HepG2 (cell line): ENCODE measurements around the gene CHCHD5. TPM values are rescaled to one million over a fixed set of nuclear protein-coding genes. Genes with fewer than 3 reads are reported as not detected.

Experiments used
- ADNP ChIP-seq: sonication (generic); formaldehyde crosslinking; IDR thresholded peaks from 2 replicates; pipeline ENCODE4 v1.4.0; 2020; ENCODE audit warnings: missing genetic modification reagents
- CAMTA2 ChIP-seq: sonication (generic); formaldehyde crosslinking; IDR thresholded peaks from 2 replicates; pipeline ENCODE4 v1.4.0; 2020; ENCODE audit warnings: mild to moderate bottlenecking, missing genetic modification reagents, borderline replicate concordance
- CBX2 ChIP-seq, 2 experiments: fragments of 200-600 bp in 1 of 2; sonication (generic); formaldehyde crosslinking in 1 of 2; IDR thresholded peaks; 2 replicates each; pipeline versions ENCODE4 v1.7.0 to v1.8.1; 2018 to 2022; ENCODE audit warnings: low read depth in 2 of 2, low read length in 1 of 2, mild to moderate bottlenecking in 1 of 2, missing genetic modification reagents in 1 of 2
- CCDC6 ChIP-seq: sonication (generic); formaldehyde crosslinking; IDR thresholded peaks from 2 replicates; pipeline ENCODE4 v1.8.1; 2022; ENCODE audit warnings: mild to moderate bottlenecking, missing genetic modification reagents, moderate library complexity
- HDAC2 ChIP-seq: sonication (generic); formaldehyde crosslinking; IDR thresholded peaks from 2 replicates; pipeline ENCODE4 v1.4.0; 2020; ENCODE audit warnings: missing genetic modification reagents
- MED13 ChIP-seq: sonication (generic); formaldehyde crosslinking; IDR thresholded peaks from 2 replicates; pipeline ENCODE4 v1.5.0; 2020; ENCODE audit warnings: missing genetic modification reagents
- MTA1 ChIP-seq: sonication (generic); formaldehyde crosslinking; IDR thresholded peaks from 2 replicates; pipeline ENCODE4 v1.4.0; 2020; ENCODE audit warnings: missing genetic modification reagents, mild to moderate bottlenecking, borderline replicate concordance
- NFRKB ChIP-seq: fragments of 450-650 bp; IDR thresholded peaks from 2 replicates; pipeline ENCODE4 v1.6.1; 2017
- PHF5A ChIP-seq: IDR thresholded peaks from one replicate; pipeline ENCODE4 v1.6.1; 2018; ENCODE audit warnings: low read depth, missing genetic modification reagents; ENCODE audit not compliant: unreplicated experiment
- SP140L ChIP-seq: sonication (generic); formaldehyde crosslinking; IDR thresholded peaks from 2 replicates; pipeline ENCODE4 v1.4.0; 2020; ENCODE audit warnings: missing genetic modification reagents, borderline replicate concordance
- ZC3H13 ChIP-seq: sonication (generic); formaldehyde crosslinking; IDR thresholded peaks from 2 replicates; pipeline ENCODE4 v1.8.1; 2023; ENCODE audit warnings: mild to moderate bottlenecking, missing genetic modification reagents, moderate library complexity
- ZNF431 ChIP-seq: sonication (generic); formaldehyde crosslinking; IDR thresholded peaks from 2 replicates; pipeline ENCODE4 v1.9.0; 2022; ENCODE audit warnings: missing genetic modification reagents, low read depth, mild to moderate bottlenecking, borderline replicate concordance
- ZNF496 ChIP-seq: sonication (generic); formaldehyde crosslinking; IDR thresholded peaks from 2 replicates; pipeline ENCODE4 v1.8.1; 2023; ENCODE audit warnings: mild to moderate bottlenecking, moderate library complexity, missing genetic modification reagents; ENCODE audit not compliant: insufficient replicate concordance
- polyA plus RNA-seq, 8 experiments: library from polyadenylated mRNA; depleted of rRNA in 3 of 8; stranded (reverse) in 7 of 8; unstranded in 1 of 8; fragments of >200 nt; fragmentation: Illumina TruSeq in 4 of 8; extraction: Trizol in 4 of 8; gene quantifications; 2 replicates each; pipeline versions ENCODE4 v1.2.1 to v1.2.3, GENCODE V29; 2011 to 2016; ENCODE audit warnings: low read depth in 4 of 8, missing spikeins in 1 of 8, mixed read lengths in 1 of 8; ENCODE audit not compliant: insufficient read depth in 1 of 8
- total RNA-seq, 5 experiments: library from RNA; depleted of rRNA; stranded (reverse); fragments of >200 nt; fragmentation: Illumina TruSeq; extraction: Trizol; gene quantifications; 2 replicates each; pipeline ENCODE4 v1.2.3, GENCODE V29; 2016; ENCODE audit warnings: low read depth in 1 of 5
- TF ChIP-seq, protein P1 (sequence below), 2 experiments: IDR thresholded peaks; 2 replicates each; pipeline ENCODE4 v1.6.1; 2011 to 2012; ENCODE audit warnings: low read length in 2 of 2, borderline replicate concordance in 1 of 2, low read depth in 1 of 2, mild to moderate bottlenecking in 1 of 2, moderate library complexity in 1 of 2
- TF ChIP-seq, protein P2 (sequence below): sonication (generic); formaldehyde crosslinking; IDR thresholded peaks from 2 replicates; pipeline ENCODE4 v1.5.1; 2020; ENCODE audit warnings: missing genetic modification reagents, mild to moderate bottlenecking, borderline replicate concordance
- TF ChIP-seq, protein P3 (sequence below): sonication (generic); formaldehyde crosslinking; IDR thresholded peaks from 2 replicates; pipeline ENCODE4 v1.5.0; 2020; ENCODE audit warnings: missing genetic modification reagents, mild to moderate bottlenecking, borderline replicate concordance
- TF ChIP-seq, protein P4 (sequence below): sonication (generic); formaldehyde crosslinking; IDR thresholded peaks from 2 replicates; pipeline ENCODE4 v1.4.0; 2020; ENCODE audit warnings: missing genetic modification reagents
- TF ChIP-seq, protein P5 (sequence below): sonication (generic); formaldehyde crosslinking; IDR thresholded peaks from 2 replicates; pipeline ENCODE4 v1.5.1; 2020; ENCODE audit warnings: mild to moderate bottlenecking, missing genetic modification reagents, moderate library complexity

CHCHD5 gene
- total and polyA plus RNA-seq, 2 of the 13 experiments (the other 11 are each of a cell fraction or from before 2014, with no cell fraction given): 19.0 to 23.9 TPM

DNA sequence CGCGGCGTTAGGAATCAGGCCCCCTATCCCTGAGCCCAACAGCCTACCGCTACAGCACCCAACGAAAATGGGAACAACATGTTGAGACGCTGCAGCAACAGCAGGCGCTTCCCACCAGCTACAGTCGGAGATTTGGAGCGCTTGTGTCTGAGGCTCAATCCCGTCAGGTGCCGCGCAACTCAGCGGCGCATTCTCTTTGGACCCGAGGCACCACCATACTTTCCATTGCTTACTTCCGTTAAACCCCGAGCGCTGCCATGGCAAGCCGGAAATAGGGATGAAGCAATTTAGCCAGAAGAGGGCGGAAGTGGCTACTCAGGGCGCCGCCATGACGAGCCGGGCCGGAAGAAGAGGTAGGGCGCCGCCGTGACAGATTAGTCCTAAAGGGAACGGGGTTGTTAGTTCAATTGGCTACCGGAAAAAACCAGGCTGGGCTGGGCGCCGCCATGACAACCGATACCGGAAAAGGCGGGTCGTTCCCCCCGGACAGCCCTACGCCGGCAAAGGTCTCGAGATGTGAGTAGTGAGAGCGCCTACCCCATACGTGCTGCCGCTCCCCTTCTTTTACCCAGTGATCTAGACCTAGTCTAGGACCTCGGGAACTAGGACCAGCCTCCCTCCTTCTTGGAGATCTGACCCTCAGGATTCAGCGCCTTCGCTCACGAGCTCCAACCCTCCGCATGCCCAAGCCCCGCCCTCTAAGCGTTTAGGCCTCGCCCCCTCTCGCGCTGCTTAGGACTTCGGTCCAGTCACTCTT, at the start of gene CHCHD5 (continued):
- TF ChIP-seq, protein P1, sequence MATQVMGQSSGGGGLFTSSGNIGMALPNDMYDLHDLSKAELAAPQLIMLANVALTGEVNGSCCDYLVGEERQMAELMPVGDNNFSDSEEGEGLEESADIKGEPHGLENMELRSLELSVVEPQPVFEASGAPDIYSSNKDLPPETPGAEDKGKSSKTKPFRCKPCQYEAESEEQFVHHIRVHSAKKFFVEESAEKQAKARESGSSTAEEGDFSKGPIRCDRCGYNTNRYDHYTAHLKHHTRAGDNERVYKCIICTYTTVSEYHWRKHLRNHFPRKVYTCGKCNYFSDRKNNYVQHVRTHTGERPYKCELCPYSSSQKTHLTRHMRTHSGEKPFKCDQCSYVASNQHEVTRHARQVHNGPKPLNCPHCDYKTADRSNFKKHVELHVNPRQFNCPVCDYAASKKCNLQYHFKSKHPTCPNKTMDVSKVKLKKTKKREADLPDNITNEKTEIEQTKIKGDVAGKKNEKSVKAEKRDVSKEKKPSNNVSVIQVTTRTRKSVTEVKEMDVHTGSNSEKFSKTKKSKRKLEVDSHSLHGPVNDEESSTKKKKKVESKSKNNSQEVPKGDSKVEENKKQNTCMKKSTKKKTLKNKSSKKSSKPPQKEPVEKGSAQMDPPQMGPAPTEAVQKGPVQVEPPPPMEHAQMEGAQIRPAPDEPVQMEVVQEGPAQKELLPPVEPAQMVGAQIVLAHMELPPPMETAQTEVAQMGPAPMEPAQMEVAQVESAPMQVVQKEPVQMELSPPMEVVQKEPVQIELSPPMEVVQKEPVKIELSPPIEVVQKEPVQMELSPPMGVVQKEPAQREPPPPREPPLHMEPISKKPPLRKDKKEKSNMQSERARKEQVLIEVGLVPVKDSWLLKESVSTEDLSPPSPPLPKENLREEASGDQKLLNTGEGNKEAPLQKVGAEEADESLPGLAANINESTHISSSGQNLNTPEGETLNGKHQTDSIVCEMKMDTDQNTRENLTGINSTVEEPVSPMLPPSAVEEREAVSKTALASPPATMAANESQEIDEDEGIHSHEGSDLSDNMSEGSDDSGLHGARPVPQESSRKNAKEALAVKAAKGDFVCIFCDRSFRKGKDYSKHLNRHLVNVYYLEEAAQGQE (IDR thresholded peaks at IDR 0.05; ENCODE audit: borderline replicate concordance in 1 of 2, low read depth in 1 of 2, low read length in 2 of 2): peak in 1 of 2 experiments; percentile 48; a peak in 1 of 4 replicates
- TF ChIP-seq ZNF431 (CRISPR knock-in tag) (peak; percentile 87), CBX2 (IDR thresholded peaks at IDR 0.05; ENCODE audit: low read depth, low read length) (no peak), CBX2 (CRISPR knock-in tag; IDR thresholded peaks at IDR 0.05; ENCODE audit: low read depth) (0 out of 2 replicates have a peak, but pooled peaks have one; percentile 66), HDAC2 (CRISPR knock-in tag) (peak; percentile 84; the same call in 1 of the 2 replicates), PHF5A (CRISPR knock-in tag) (no peak), ADNP (CRISPR knock-in tag) (no peak), CCDC6 (CRISPR knock-in tag) (peak; percentile 89; the same call in 1 of the 2 replicates), SP140L (CRISPR knock-in tag) (0 out of 2 replicates have a peak, but pooled peaks have one; percentile 34), ZC3H13 (CRISPR knock-in tag) (peak; percentile 39), MED13 (CRISPR knock-in tag) (0 out of 2 replicates have a peak, but pooled peaks have one; percentile 44), MTA1 (CRISPR knock-in tag) (peak; percentile 92), NFRKB (peak; percentile 91), CAMTA2 (CRISPR knock-in tag) (no peak), ZNF496 (CRISPR knock-in tag) (no peak)
- TF ChIP-seq, protein P2, sequence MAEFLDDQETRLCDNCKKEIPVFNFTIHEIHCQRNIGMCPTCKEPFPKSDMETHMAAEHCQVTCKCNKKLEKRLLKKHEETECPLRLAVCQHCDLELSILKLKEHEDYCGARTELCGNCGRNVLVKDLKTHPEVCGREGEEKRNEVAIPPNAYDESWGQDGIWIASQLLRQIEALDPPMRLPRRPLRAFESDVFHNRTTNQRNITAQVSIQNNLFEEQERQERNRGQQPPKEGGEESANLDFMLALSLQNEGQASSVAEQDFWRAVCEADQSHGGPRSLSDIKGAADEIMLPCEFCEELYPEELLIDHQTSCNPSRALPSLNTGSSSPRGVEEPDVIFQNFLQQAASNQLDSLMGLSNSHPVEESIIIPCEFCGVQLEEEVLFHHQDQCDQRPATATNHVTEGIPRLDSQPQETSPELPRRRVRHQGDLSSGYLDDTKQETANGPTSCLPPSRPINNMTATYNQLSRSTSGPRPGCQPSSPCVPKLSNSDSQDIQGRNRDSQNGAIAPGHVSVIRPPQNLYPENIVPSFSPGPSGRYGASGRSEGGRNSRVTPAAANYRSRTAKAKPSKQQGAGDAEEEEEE (CRISPR knock-in tag): 0 out of 2 replicates have a peak, but pooled peaks have one; percentile 12
- TF ChIP-seq, protein P3, sequence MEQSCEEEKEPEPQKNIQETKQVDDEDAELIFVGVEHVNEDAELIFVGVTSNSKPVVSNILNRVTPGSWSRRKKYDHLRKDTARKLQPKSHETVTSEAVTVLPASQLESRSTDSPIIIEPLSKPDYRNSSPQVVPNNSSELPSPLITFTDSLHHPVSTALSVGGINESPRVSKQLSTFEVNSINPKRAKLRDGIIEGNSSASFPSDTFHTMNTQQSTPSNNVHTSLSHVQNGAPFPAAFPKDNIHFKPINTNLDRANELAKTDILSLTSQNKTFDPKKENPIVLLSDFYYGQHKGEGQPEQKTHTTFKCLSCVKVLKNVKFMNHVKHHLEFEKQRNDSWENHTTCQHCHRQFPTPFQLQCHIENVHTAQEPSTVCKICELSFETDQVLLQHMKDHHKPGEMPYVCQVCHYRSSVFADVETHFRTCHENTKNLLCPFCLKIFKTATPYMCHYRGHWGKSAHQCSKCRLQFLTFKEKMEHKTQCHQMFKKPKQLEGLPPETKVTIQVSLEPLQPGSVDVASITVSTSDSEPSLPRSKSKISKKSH: peak; percentile 91
- TF ChIP-seq, protein P4, sequence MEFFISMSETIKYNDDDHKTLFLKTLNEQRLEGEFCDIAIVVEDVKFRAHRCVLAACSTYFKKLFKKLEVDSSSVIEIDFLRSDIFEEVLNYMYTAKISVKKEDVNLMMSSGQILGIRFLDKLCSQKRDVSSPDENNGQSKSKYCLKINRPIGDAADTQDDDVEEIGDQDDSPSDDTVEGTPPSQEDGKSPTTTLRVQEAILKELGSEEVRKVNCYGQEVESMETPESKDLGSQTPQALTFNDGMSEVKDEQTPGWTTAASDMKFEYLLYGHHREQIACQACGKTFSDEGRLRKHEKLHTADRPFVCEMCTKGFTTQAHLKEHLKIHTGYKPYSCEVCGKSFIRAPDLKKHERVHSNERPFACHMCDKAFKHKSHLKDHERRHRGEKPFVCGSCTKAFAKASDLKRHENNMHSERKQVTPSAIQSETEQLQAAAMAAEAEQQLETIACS (CRISPR knock-in tag): no peak
- TF ChIP-seq, protein P5, sequence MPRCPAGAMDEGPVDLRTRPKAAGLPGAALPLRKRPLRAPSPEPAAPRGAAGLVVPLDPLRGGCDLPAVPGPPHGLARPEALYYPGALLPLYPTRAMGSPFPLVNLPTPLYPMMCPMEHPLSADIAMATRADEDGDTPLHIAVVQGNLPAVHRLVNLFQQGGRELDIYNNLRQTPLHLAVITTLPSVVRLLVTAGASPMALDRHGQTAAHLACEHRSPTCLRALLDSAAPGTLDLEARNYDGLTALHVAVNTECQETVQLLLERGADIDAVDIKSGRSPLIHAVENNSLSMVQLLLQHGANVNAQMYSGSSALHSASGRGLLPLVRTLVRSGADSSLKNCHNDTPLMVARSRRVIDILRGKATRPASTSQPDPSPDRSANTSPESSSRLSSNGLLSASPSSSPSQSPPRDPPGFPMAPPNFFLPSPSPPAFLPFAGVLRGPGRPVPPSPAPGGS (CRISPR knock-in tag): peak; percentile 43; the same call in 1 of the 2 replicates
